GM12878 (cell line): ENCODE data around the gene CARD11. TPM values are rescaled to one million over a fixed set of nuclear protein-coding genes. Genes with fewer than 3 reads are reported as not detected.

ENCODE experiments used
- ATAC-seq: fragments of 200-7000 bp; cut with Tn5 transposase; 3 replicates; pipeline ENCODE4 v1.9.1; 2020; ENCODE audit warnings: mild to moderate bottlenecking, moderate library complexity
- BruUV-seq: library from RNA; stranded (reverse); fragments of 400-500 nt; replicated peaks from 2 replicates; lab custom pipeline; 2021; lab: Mats Ljungman, UMichigan
- CTCF ChIA-PET: fragments of 300-600 bp; sonication (Branson Sonifier 250); formaldehyde crosslinking; extraction: SDS; loops from one replicate; lab custom pipeline; 2021; ENCODE audit warnings: inconsistent platforms; lab: Yijun Ruan, JAX
- POLR2A ChIA-PET: fragments of 350-600 bp; formaldehyde crosslinking; extraction: SDS; loops from one replicate; lab custom pipeline; 2021; ENCODE audit warnings: inconsistent platforms; lab: Charles Lee
- RAD21 ChIA-PET: fragments of 300-600 bp; sonication (Branson Sonifier 250); formaldehyde crosslinking; loops from one replicate; lab custom pipeline; 2023; ENCODE audit warnings: antibody characterized with exemption; ENCODE audit not compliant: unreplicated experiment; lab: Charles Lee
- SMC1A ChIA-PET: fragments of 300-600 bp; sonication (Branson Sonifier 250); formaldehyde crosslinking; loops from one replicate; lab custom pipeline; 2023; ENCODE audit not compliant: unreplicated experiment, uncharacterized antibody; lab: Charles Lee
- DNase-seq: peaks from one replicate; pipeline ENCODE4 v3.0.0-alpha.2; 2011; ENCODE audit warnings: low read depth, low spot score
- FAIRE-seq: peaks from 3 replicates; lab custom pipeline; 2011; peaks lifted over from hg19 to GRCh38; lab: Jason Lieb, UNC
- H2AFZ ChIP-seq: 2 replicates; pipeline ENCODE4 v1.6.0; 2011; ENCODE audit warnings: low read depth, low read length, control low read depth; ENCODE audit not compliant: control insufficient read depth
- H3K27ac ChIP-seq: 2 replicates; pipeline ENCODE4 v1.5.1; 2011; ENCODE audit warnings: control low read depth; ENCODE audit not compliant: control insufficient read depth, insufficient read depth
- H3K27me3 ChIP-seq, 2 experiments: replicated peaks in 1 of 2; 2 replicates each; pipeline versions ENCODE4 v1.6.0 to v1.6.1; 2011; ENCODE audit warnings: low read length in 1 of 2; ENCODE audit not compliant: control insufficient read depth in 2 of 2, insufficient read depth in 2 of 2
- H3K36me3 ChIP-seq, 2 experiments: 2 replicates each; pipeline ENCODE4 v1.5.1; 2011; ENCODE audit warnings: low read length in 1 of 2; ENCODE audit not compliant: control insufficient read depth in 2 of 2, insufficient read depth in 2 of 2
- H3K4me1 ChIP-seq: 2 replicates; pipeline ENCODE4 v1.6.1; 2011; ENCODE audit warnings: mild to moderate bottlenecking, low read length, moderate library complexity, mixed read lengths; ENCODE audit not compliant: control insufficient read depth, insufficient read depth
- H3K4me2 ChIP-seq: 2 replicates; pipeline ENCODE4 v1.6.0; 2011; ENCODE audit warnings: control low read depth; ENCODE audit not compliant: control insufficient read depth, insufficient read depth
- H3K4me3 ChIP-seq: fragments of 200-600 bp; sonication (generic); 2 replicates; pipeline ENCODE4 v1.5.1; 2016
- H3K79me2 ChIP-seq: 2 replicates; pipeline ENCODE4 v1.6.0; 2011; ENCODE audit warnings: low read length; ENCODE audit not compliant: control insufficient read depth, insufficient read depth
- H3K9ac ChIP-seq: 2 replicates; pipeline ENCODE4 v1.8.0; 2011; ENCODE audit warnings: low read length, control low read depth, mixed read lengths; ENCODE audit not compliant: control insufficient read depth, insufficient read depth
- H3K9me3 ChIP-seq: replicated peaks from 3 replicates; pipeline ENCODE4 v1.5.1; 2011; ENCODE audit warnings: mild to moderate bottlenecking, low read length; ENCODE audit not compliant: control insufficient read depth, insufficient read depth
- H4K20me1 ChIP-seq: 2 replicates; pipeline ENCODE4 v1.6.0; 2011; ENCODE audit not compliant: control insufficient read depth, insufficient read depth
- EED ChIP-seq: sonication (generic); IDR thresholded peaks from 2 replicates; pipeline ENCODE4 v1.6.1; 2016; ENCODE audit warnings: antibody characterized with exemption, low read depth
- GABPA ChIP-seq: IDR thresholded peaks from 2 replicates; pipeline ENCODE4 v1.6.1; 2014; ENCODE audit warnings: antibody characterized with exemption, low read depth, mild to moderate bottlenecking, inconsistent platforms
- IRF4 ChIP-seq: IDR thresholded peaks from 2 replicates; pipeline ENCODE4 v1.6.1; 2011; ENCODE audit warnings: low read depth, low read length
- NRF1 ChIP-seq: conservative IDR thresholded peaks from 2 replicates; pipeline ENCODE4 v1.6.1; 2011; ENCODE audit warnings: mild to moderate bottlenecking, low read depth, low read length, improper control_type of control experiment
- PAX5 ChIP-seq: IDR thresholded peaks from 2 replicates; pipeline ENCODE4 v1.6.1; 2011; ENCODE audit warnings: low read depth, low read length, borderline replicate concordance
- SMAD1 ChIP-seq: fragments of 450-650 bp; IDR thresholded peaks from 2 replicates; pipeline ENCODE4 v1.6.1; 2018; ENCODE audit warnings: mild to moderate bottlenecking, low read depth; ENCODE audit not compliant: partially characterized antibody
- SP1 ChIP-seq: IDR thresholded peaks from one replicate; pipeline ENCODE4 v1.6.1; 2011; ENCODE audit warnings: low read depth, low read length
- SPI1 ChIP-seq: IDR thresholded peaks from 2 replicates; pipeline ENCODE4 v1.6.1; 2011; ENCODE audit warnings: low read depth, mild to moderate bottlenecking, low read length, moderate library complexity, borderline replicate concordance; ENCODE audit not compliant: insufficient read depth
- STAT3 ChIP-seq: IDR thresholded peaks from 2 replicates; pipeline ENCODE4 v1.6.1; 2011; ENCODE audit warnings: low read depth, low read length, improper control_type of control experiment
- TBL1XR1 ChIP-seq: IDR thresholded peaks from 2 replicates; pipeline ENCODE4 v1.6.1; 2012; ENCODE audit warnings: low read depth, low read length, improper control_type of control experiment
- ZNF622 ChIP-seq: fragments of 450-650 bp; IDR thresholded peaks from 2 replicates; pipeline ENCODE4 v1.6.1; 2017; ENCODE audit warnings: mild to moderate bottlenecking, inconsistent platforms
- WGBS: methylation state at CpG from one replicate; pipeline ENCODE4 v1.1.6; 2016; ENCODE audit warnings: low lambda C conversion rate; ENCODE audit not compliant: insufficient replicate concordance, insufficient coverage; ENCODE audit errors: missing lambda C conversion rate; 5-methylcytosine and 5-hydroxymethylcytosine counted together
- in situ Hi-C: fragments of 300-500 bp; cut with MboI; formaldehyde crosslinking; loops from 9 replicates; pipeline ENCODE4 v1.14.3; 2018; ENCODE audit warnings: mixed read lengths
- intact Hi-C: fragments of 100-400 bp; cut with micrococcal nuclease; formaldehyde crosslinking; loops from one replicate; pipeline ENCODE4 v1.14.2; 2022; ENCODE audit not compliant: unreplicated experiment
- polyA plus RNA-seq, 11 experiments: library from polyadenylated mRNA; depleted of rRNA in 4 of 11; unstranded in 6 of 11; stranded (reverse) in 5 of 11; fragments of >200 nt; fragmentation: Nextera tagmentation in 4 of 11; fragmentation: Illumina TruSeq in 1 of 11; extraction: Ambion mirVana in 4 of 11; extraction: Trizol in 1 of 11; gene quantifications; 1 replicate in 1 of 11; 2 replicates in 10 of 11; pipeline versions ENCODE4 v1.2.1 to v1.2.3, GENCODE V29; 2011 to 2016; ENCODE audit warnings: inconsistent platforms in 2 of 11, missing spikeins in 2 of 11, low read depth in 1 of 11
- total RNA-seq, 4 experiments: library from RNA; depleted of rRNA in 3 of 4; stranded (reverse); fragments of >200 nt in 3 of 4; fragmentation: Illumina TruSeq in 1 of 4; extraction: Trizol in 1 of 4; gene quantifications; 2 replicates each; pipeline versions ENCODE4 v1.2.1 to v1.2.3, GENCODE V29; 2013 to 2021
- TF ChIP-seq, protein P1 (sequence below): fragments of 150-350 bp; IDR thresholded peaks from 2 replicates; pipeline ENCODE4 v1.6.1; 2014; ENCODE audit warnings: mild to moderate bottlenecking, low read depth, low read length
- TF ChIP-seq, protein P2 (sequence below): fragments of 450-650 bp; IDR thresholded peaks from 2 replicates; pipeline ENCODE4 v1.6.1; 2016; ENCODE audit warnings: mild to moderate bottlenecking
- TF ChIP-seq, protein P3 (sequence below): fragments of 450-650 bp; conservative IDR thresholded peaks from 2 replicates; pipeline ENCODE4 v1.6.1; 2017; ENCODE audit warnings: mild to moderate bottlenecking, moderate library complexity

CARD11 gene
- total and polyA plus RNA-seq, 10 of the 15 experiments (the other 5 are each of a cell fraction or from before 2014, with no cell fraction given), result 0.27 to 72.0 (median 28.4) TPM

DNA sequence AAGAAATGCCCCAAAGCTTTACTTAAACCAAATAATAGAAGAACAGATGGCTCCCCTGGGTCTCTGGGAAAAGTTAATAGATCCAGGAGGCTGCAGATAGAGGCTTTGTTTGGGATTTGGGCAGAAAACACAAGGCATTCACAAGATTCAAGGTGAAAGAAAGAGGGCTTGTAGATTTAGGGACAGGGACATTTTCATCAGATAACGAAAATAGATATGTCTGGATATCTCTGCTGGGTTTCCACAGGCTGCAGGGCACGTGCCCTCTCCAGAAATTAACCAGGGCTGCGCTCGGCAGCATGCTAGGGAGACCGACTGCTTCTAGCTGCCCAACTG is 14.9 kb downstream of the CARD11 start:
- H2AFZ ChIP-seq, result no peak overlapping the region
- peaks cover 5% of the 10 kb centered on the region for H3K79me2 ChIP-seq
- in situ Hi-C loops, result no loop called here
- no peak overlapping the region for H3K9ac ChIP-seq
- ChIA-PET POLR2A (no interaction called here), RAD21 (no interaction called here), CTCF (no interaction called here), SMC1A (no interaction called here)
- no peaks in the 10 kb centered on the region for H3K4me1 ChIP-seq
- intact Hi-C loops, result no loop called here
- H3K9me3 ChIP-seq, result peaks cover 7% of the 10 kb centered on the region
- peaks cover 0 to 6% of the 10 kb centered on the region in 2 experiments; a peak in 2 of 4 replicates for H3K36me3 ChIP-seq
- no TSS peak for BruUV-seq
- no peak overlapping the region for H3K27ac ChIP-seq
- no peak overlapping the region for H3K4me2 ChIP-seq
- FAIRE-seq (no peak), ATAC-seq (no peak), DNase-seq (no peak)
- H3K4me3 ChIP-seq, result no peak overlapping the region
- no peaks in the 10 kb centered on the region for H3K27me3 ChIP-seq
- TF ChIP-seq IRF4 (no peak), SMAD1 (no peak)
- WGBS, result 89% methylated on average over 5 of the region's 5 CpGs
- no peaks in the 10 kb centered on the region for H4K20me1 ChIP-seq

DNA sequence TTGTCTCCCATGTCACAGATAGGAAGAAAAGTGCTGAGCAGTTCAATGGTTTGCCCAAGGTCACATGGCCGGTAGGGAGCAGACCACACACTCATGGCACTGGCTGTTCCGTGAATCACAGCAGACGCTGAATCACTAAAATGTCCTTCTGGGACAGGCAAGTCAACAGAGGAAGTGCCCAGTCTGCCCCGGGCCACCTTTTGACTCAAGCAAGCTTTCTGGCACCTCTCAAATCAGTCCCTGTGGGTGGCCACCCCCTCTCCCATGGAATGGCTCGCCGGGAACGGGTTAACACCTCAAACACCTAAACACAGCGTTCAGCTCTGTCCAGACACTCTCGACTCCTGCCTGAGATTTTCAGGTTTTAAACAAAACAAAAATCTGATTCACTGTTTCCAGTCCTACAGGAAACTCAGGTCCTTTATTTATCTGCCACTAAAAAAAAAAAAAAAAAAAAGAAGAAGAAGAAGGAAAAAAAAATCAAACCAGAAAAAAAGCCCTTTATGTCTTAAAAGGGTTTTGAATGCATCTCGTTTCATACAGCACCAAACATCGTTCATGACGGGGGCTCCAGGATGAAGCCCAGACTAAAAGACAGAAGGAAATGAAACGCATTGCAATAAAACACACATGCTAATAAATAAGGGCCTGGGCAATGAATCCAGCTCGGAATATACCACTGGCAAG is 15.5 kb downstream of the CARD11 start:
- Histone ChIP-seq H3K27ac (no peak overlapping the region), H3K79me2 (peaks cover 5% of the 10 kb centered on the region), H3K27me3 (no peaks in the 10 kb centered on the region), H3K9ac (no peak overlapping the region), H3K9me3 (peaks cover 7% of the 10 kb centered on the region), H2AFZ (no peak overlapping the region), H3K4me2 (no peak overlapping the region), H3K4me3 (no peak overlapping the region), H4K20me1 (no peaks in the 10 kb centered on the region), H3K36me3 (peaks cover 0 to 6% of the 10 kb centered on the region in 2 experiments; a peak in 1 of 4 replicates), H3K4me1 (no peaks in the 10 kb centered on the region)
- FAIRE-seq (no peak), DNase-seq (no peak), ATAC-seq (no peak)
- in situ Hi-C loops, result no loop called here
- intact Hi-C loops, result no loop called here
- WGBS, result 62% methylated on average over 14 of the region's 14 CpGs
- ChIA-PET RAD21 (no interaction called here), SMC1A (no interaction called here), CTCF (no interaction called here), POLR2A (interaction anchor here (0.6 kb wide), 1 partner anchor 130 kb away, joined by 7 read pairs; no protein-coding TSS in a partner anchor)
- TSS peak; percentile 14 for BruUV-seq
- TF ChIP-seq ZNF622 (no peak), GABPA (no peak), SP1 (no peak), STAT3 (no peak), TBL1XR1 (no peak), EED (no peak), SPI1 (no peak), NRF1 (no peak), PAX5 (no peak)
- TF ChIP-seq, protein P1, sequence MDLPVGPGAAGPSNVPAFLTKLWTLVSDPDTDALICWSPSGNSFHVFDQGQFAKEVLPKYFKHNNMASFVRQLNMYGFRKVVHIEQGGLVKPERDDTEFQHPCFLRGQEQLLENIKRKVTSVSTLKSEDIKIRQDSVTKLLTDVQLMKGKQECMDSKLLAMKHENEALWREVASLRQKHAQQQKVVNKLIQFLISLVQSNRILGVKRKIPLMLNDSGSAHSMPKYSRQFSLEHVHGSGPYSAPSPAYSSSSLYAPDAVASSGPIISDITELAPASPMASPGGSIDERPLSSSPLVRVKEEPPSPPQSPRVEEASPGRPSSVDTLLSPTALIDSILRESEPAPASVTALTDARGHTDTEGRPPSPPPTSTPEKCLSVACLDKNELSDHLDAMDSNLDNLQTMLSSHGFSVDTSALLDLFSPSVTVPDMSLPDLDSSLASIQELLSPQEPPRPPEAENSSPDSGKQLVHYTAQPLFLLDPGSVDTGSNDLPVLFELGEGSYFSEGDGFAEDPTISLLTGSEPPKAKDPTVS, result no peak
- TF ChIP-seq, protein P2, sequence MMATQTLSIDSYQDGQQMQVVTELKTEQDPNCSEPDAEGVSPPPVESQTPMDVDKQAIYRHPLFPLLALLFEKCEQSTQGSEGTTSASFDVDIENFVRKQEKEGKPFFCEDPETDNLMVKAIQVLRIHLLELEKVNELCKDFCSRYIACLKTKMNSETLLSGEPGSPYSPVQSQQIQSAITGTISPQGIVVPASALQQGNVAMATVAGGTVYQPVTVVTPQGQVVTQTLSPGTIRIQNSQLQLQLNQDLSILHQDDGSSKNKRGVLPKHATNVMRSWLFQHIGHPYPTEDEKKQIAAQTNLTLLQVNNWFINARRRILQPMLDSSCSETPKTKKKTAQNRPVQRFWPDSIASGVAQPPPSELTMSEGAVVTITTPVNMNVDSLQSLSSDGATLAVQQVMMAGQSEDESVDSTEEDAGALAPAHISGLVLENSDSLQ, result no peak
- TF ChIP-seq, protein P3, sequence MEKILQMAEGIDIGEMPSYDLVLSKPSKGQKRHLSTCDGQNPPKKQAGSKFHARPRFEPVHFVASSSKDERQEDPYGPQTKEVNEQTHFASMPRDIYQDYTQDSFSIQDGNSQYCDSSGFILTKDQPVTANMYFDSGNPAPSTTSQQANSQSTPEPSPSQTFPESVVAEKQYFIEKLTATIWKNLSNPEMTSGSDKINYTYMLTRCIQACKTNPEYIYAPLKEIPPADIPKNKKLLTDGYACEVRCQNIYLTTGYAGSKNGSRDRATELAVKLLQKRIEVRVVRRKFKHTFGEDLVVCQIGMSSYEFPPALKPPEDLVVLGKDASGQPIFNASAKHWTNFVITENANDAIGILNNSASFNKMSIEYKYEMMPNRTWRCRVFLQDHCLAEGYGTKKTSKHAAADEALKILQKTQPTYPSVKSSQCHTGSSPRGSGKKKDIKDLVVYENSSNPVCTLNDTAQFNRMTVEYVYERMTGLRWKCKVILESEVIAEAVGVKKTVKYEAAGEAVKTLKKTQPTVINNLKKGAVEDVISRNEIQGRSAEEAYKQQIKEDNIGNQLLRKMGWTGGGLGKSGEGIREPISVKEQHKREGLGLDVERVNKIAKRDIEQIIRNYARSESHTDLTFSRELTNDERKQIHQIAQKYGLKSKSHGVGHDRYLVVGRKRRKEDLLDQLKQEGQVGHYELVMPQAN, result no peak
